OCI-LY3 (cell line): Measurements from ENCODE around the gene TBX4.

Experiments used
- EZH2phosphoT487 ChIP-seq: fragments of 200-600 bp; shearing (Covaris generic); IDR thresholded peaks from 2 replicates; pipeline ENCODE4 v1.6.1; 2018; ENCODE audit warnings: antibody characterized with exemption, mixed run types, low read depth
- TF ChIP-seq, protein P1 (sequence below): fragments of 200-600, 300-600 bp; sonication (generic); IDR thresholded peaks from 2 replicates; pipeline ENCODE4 v1.5.1; 2014; ENCODE audit warnings: antibody characterized with exemption, low read length, low read depth

DNA sequence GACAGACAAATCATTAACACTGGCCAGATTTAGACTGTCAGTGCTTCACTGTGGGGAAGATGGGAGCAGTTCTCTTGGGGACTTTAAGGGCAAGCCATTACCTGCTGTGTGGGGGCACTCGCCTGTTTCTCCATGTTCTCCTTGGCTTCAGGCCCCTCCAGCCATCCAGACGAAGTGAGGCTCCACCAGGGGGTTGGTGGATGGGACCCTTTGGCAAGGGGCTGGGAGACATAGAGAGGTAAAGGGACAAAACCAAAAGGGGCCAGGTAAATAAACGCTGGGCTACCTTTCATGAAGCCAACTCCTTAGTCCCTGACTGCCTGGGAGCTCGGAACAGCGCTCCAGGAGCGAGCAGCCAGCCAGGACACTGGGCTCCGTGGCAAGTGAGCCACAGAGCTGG, 14.0 kb downstream of the TBX4 start:
- TF ChIP-seq, protein P1, sequence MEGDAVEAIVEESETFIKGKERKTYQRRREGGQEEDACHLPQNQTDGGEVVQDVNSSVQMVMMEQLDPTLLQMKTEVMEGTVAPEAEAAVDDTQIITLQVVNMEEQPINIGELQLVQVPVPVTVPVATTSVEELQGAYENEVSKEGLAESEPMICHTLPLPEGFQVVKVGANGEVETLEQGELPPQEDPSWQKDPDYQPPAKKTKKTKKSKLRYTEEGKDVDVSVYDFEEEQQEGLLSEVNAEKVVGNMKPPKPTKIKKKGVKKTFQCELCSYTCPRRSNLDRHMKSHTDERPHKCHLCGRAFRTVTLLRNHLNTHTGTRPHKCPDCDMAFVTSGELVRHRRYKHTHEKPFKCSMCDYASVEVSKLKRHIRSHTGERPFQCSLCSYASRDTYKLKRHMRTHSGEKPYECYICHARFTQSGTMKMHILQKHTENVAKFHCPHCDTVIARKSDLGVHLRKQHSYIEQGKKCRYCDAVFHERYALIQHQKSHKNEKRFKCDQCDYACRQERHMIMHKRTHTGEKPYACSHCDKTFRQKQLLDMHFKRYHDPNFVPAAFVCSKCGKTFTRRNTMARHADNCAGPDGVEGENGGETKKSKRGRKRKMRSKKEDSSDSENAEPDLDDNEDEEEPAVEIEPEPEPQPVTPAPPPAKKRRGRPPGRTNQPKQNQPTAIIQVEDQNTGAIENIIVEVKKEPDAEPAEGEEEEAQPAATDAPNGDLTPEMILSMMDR, result no peak
- no peak for TF ChIP-seq EZH2phosphoT487
